ENCODE measurements around the gene HFE. TPM values are rescaled to one million over a fixed set of nuclear protein-coding genes. Genes with fewer than 3 reads are reported as not detected.
A peak's percentile ranks its signal among the peaks of the same experiment; 100 is the strongest.

HFE gene
- total and polyA plus RNA-seq, 10 of the 15 experiments (the other 5 are each of a cell fraction or from before 2014, with no cell fraction given): 0.52 to 5.9 (median 1.7) TPM

DNA sequence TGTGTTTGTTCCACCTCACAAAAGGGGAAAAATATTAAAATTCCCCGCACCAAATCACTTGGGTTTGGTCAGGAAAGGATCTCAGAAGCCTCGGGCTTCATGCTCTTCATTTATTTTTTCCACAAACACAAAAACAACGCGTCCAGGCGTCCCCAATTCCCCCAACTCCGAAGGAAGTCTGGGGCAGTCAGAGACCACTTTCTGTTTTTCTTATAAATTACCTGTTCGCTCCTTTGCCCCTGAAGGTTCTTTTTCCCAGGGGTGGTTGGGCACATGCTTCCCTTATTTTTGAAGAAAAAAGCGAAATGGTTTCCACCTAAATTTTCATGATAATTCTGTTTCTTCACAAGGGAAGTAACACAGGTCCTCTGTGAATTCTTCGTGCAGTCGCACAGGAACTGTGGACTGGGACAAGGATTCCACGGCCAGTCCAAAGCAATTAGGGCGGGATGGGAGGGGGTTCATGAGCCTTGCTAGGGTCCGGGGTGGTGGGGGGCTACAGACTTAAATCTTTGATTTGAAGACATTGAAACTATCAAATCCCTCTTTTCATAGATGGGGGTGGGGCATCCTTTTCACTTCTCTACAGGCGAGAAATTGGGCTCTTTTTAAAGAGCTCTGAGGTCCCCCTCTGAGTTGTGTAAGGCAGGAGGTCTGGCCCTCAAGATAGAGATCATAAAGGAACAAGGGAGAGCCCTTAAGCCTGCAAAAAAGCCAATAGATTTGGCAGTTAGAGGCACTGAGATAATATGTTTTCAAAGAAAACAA, 30.5 kb upstream of the HFE start (continued):
- TF ChIP-seq, protein P1, sequence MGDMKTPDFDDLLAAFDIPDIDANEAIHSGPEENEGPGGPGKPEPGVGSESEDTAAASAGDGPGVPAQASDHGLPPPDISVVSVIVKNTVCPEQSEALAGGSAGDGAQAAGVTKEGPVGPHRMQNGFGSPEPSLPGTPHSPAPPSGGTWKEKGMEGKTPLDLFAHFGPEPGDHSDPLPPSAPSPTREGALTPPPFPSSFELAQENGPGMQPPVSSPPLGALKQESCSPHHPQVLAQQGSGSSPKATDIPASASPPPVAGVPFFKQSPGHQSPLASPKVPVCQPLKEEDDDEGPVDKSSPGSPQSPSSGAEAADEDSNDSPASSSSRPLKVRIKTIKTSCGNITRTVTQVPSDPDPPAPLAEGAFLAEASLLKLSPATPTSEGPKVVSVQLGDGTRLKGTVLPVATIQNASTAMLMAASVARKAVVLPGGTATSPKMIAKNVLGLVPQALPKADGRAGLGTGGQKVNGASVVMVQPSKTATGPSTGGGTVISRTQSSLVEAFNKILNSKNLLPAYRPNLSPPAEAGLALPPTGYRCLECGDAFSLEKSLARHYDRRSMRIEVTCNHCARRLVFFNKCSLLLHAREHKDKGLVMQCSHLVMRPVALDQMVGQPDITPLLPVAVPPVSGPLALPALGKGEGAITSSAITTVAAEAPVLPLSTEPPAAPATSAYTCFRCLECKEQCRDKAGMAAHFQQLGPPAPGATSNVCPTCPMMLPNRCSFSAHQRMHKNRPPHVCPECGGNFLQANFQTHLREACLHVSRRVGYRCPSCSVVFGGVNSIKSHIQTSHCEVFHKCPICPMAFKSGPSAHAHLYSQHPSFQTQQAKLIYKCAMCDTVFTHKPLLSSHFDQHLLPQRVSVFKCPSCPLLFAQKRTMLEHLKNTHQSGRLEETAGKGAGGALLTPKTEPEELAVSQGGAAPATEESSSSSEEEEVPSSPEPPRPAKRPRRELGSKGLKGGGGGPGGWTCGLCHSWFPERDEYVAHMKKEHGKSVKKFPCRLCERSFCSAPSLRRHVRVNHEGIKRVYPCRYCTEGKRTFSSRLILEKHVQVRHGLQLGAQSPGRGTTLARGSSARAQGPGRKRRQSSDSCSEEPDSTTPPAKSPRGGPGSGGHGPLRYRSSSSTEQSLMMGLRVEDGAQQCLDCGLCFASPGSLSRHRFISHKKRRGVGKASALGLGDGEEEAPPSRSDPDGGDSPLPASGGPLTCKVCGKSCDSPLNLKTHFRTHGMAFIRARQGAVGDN (IDR thresholded peaks at IDR 0.05): no peak
- TF ChIP-seq EP300 (IDR thresholded peaks at IDR 0.05; ENCODE audit: borderline replicate concordance in 1 of 2, control insufficient read depth in 1 of 2, low read depth in 2 of 2, low read length in 2 of 2): no peak
- TF ChIP-seq, protein P2, sequence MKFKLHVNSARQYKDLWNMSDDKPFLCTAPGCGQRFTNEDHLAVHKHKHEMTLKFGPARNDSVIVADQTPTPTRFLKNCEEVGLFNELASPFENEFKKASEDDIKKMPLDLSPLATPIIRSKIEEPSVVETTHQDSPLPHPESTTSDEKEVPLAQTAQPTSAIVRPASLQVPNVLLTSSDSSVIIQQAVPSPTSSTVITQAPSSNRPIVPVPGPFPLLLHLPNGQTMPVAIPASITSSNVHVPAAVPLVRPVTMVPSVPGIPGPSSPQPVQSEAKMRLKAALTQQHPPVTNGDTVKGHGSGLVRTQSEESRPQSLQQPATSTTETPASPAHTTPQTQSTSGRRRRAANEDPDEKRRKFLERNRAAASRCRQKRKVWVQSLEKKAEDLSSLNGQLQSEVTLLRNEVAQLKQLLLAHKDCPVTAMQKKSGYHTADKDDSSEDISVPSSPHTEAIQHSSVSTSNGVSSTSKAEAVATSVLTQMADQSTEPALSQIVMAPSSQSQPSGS (IDR thresholded peaks at IDR 0.05; ENCODE audit: low read length): no peak
- TF ChIP-seq NFIC (IDR thresholded peaks at IDR 0.05; ENCODE audit: low read depth, low read length): no peak
- no peak for TF ChIP-seq GABPA (IDR thresholded peaks at IDR 0.05; ENCODE audit: low read depth)
- no peak for TF ChIP-seq SMARCA5 (IDR thresholded peaks at IDR 0.05)
- no peak for TF ChIP-seq ZNF384 (IDR thresholded peaks at IDR 0.05; ENCODE audit: borderline replicate concordance, low read depth, low read length)
- TF ChIP-seq SIN3A (IDR thresholded peaks at IDR 0.05; ENCODE audit: low read depth, low read length): peak; percentile 20; the same call in 1 of the 2 replicates
- no peak for TF ChIP-seq EZH2 (IDR thresholded peaks at IDR 0.05; ENCODE audit: borderline replicate concordance, control insufficient read depth, low read depth, low read length)
- no peak for TF ChIP-seq IRF4 (IDR thresholded peaks at IDR 0.05; ENCODE audit: low read depth, low read length)
- TF ChIP-seq, protein P3, sequence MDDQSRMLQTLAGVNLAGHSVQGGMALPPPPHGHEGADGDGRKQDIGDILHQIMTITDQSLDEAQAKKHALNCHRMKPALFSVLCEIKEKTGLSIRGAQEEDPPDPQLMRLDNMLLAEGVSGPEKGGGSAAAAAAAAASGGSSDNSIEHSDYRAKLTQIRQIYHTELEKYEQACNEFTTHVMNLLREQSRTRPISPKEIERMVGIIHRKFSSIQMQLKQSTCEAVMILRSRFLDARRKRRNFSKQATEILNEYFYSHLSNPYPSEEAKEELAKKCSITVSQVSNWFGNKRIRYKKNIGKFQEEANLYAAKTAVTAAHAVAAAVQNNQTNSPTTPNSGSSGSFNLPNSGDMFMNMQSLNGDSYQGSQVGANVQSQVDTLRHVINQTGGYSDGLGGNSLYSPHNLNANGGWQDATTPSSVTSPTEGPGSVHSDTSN (IDR thresholded peaks at IDR 0.05; ENCODE audit: insufficient replicate concordance, low read depth, low read length): no peak
- TF ChIP-seq CBX5 (IDR thresholded peaks at IDR 0.05; ENCODE audit: low read depth): peak; percentile 13; the same call in 1 of the 2 replicates
- TF ChIP-seq EED (IDR thresholded peaks at IDR 0.05; ENCODE audit: low read depth): no peak
- TF ChIP-seq TCF12 (IDR thresholded peaks at IDR 0.05; ENCODE audit: low read depth, low read length): no peak
- no peak for TF ChIP-seq FOXM1 (IDR thresholded peaks at IDR 0.05; ENCODE audit: low read depth, low read length)
- TF ChIP-seq, protein P4, sequence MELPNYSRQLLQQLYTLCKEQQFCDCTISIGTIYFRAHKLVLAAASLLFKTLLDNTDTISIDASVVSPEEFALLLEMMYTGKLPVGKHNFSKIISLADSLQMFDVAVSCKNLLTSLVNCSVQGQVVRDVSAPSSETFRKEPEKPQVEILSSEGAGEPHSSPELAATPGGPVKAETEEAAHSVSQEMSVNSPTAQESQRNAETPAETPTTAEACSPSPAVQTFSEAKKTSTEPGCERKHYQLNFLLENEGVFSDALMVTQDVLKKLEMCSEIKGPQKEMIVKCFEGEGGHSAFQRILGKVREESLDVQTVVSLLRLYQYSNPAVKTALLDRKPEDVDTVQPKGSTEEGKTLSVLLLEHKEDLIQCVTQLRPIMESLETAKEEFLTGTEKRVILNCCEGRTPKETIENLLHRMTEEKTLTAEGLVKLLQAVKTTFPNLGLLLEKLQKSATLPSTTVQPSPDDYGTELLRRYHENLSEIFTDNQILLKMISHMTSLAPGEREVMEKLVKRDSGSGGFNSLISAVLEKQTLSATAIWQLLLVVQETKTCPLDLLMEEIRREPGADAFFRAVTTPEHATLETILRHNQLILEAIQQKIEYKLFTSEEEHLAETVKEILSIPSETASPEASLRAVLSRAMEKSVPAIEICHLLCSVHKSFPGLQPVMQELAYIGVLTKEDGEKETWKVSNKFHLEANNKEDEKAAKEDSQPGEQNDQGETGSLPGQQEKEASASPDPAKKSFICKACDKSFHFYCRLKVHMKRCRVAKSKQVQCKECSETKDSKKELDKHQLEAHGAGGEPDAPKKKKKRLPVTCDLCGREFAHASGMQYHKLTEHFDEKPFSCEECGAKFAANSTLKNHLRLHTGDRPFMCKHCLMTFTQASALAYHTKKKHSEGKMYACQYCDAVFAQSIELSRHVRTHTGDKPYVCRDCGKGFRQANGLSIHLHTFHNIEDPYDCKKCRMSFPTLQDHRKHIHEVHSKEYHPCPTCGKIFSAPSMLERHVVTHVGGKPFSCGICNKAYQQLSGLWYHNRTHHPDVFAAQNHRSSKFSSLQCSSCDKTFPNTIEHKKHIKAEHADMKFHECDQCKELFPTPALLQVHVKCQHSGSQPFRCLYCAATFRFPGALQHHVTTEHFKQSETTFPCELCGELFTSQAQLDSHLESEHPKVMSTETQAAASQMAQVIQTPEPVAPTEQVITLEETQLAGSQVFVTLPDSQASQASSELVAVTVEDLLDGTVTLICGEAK (IDR thresholded peaks at IDR 0.05; ENCODE audit: borderline replicate concordance): no peak
- TF ChIP-seq PAX8 (IDR thresholded peaks at IDR 0.05): no peak
- no peak for TF ChIP-seq MEF2B (IDR thresholded peaks at IDR 0.05; ENCODE audit: partially characterized antibody, poor library complexity, severe bottlenecking)
- TF ChIP-seq NFXL1 (IDR thresholded peaks at IDR 0.05; ENCODE audit: borderline replicate concordance): peak; percentile 100

All from GM12878 (cell line).